ENCODE data around the gene CANT1. TPM values are rescaled to one million over a fixed set of nuclear protein-coding genes. Genes with fewer than 3 reads are reported as not detected.

The CANT1 gene
- total RNA-seq, 1 experiment from 2014 or later, result 33.0 TPM

- no peak overlapping the region for H3K4ac ChIP-seq (ENCODE audit: low read depth, low read length)
- Mint-ChIP-seq H3K9me3 (no peaks in the 10 kb centered on the region), H3K36me3 (ENCODE audit: insufficient read depth in 1 of 3, low read depth in 3 of 3) (no peaks in the 10 kb centered on the region), H3K27ac (no peak overlapping the region), H3K4me1 (no peaks in the 10 kb centered on the region), H3K27me3 (ENCODE audit: low read depth) (peaks cover 2% of the 10 kb centered on the region), H3K4me3 (no peak overlapping the region)
- H2AFZ ChIP-seq (ENCODE audit: low read length), result no peak overlapping the region
- H3K79me2 ChIP-seq (ENCODE audit: insufficient read depth, low read length), result no peaks in the 10 kb centered on the region
- H3K79me1 ChIP-seq (ENCODE audit: insufficient read depth, low read depth, low read length, poor library complexity, severe bottlenecking), result no peaks in the 10 kb centered on the region
- no peak overlapping the region for H3T11ph ChIP-seq (ENCODE audit: low read length)
- no peaks in the 10 kb centered on the region for H3K4me1 ChIP-seq (ENCODE audit: insufficient read depth, low read length)
- no peak overlapping the region for H3K56ac ChIP-seq (ENCODE audit: insufficient read length, low read depth, low read length)
- no CpG with 5 or more reads among the region's 19 CpGs for WGBS (ENCODE audit: extremely low coverage, insufficient read length, low lambda C conversion rate)
- no peak overlapping the region for H4K91ac ChIP-seq (ENCODE audit: insufficient read length, low read depth, low read length)
- no peak overlapping the region for H2BK5ac ChIP-seq (ENCODE audit: insufficient read length, low read length)
- TF ChIP-seq CTCF (conservative IDR thresholded peaks at IDR 0.05), result no peak
- no peak overlapping the region for H3K9ac ChIP-seq (ENCODE audit: extremely low read depth, insufficient read length, low read length)
- no peak overlapping the region for H2BK15ac ChIP-seq (ENCODE audit: low read depth, low read length)
- H4K5ac ChIP-seq (ENCODE audit: insufficient read length, low read depth, low read length), result no peak overlapping the region
- no peak overlapping the region for H4K8ac ChIP-seq (replicated peaks; ENCODE audit: insufficient read length, low read depth, low read length)
- no peak overlapping the region for H3K4me2 ChIP-seq (ENCODE audit: insufficient read depth, insufficient read length, low read length)
- no peak overlapping the region for H3K18ac ChIP-seq (ENCODE audit: insufficient read length, low read depth, low read length)
- no peak overlapping the region for H2BK20ac ChIP-seq (ENCODE audit: low read depth, low read length, poor library complexity, severe bottlenecking)
- no peaks in the 10 kb centered on the region for H3K9me3 ChIP-seq (ENCODE audit: control insufficient read depth, low read depth, low read length)
- no peak overlapping the region for H3K27ac ChIP-seq (ENCODE audit: insufficient read length, low read depth, low read length)
- no peaks in the 10 kb centered on the region for H3K23me2 ChIP-seq (ENCODE audit: insufficient read length, low read depth, low read length, poor library complexity, severe bottlenecking)
- no peak overlapping the region for H3K14ac ChIP-seq (ENCODE audit: insufficient read depth, low read length)
- no peak overlapping the region for H3K23ac ChIP-seq (ENCODE audit: insufficient read length, low read depth, low read length)
- H2BK120ac ChIP-seq (ENCODE audit: low read depth, low read length, poor library complexity, severe bottlenecking), result no peak overlapping the region
- peak; percentile 28 for DNase-seq
- no peak overlapping the region for H2AK5ac ChIP-seq (ENCODE audit: insufficient read length, low read length)
- H4K20me1 ChIP-seq (ENCODE audit: control insufficient read depth, insufficient read depth, insufficient read length), result no peaks in the 10 kb centered on the region
- no peak overlapping the region for H2BK12ac ChIP-seq (ENCODE audit: insufficient read length, low read depth, low read length)
- H3K27me3 ChIP-seq (ENCODE audit: insufficient read depth, low read length), result no peaks in the 10 kb centered on the region
These were observed 47.1 kb downstream of the CANT1 start for GRCh38 chr17:78962345-78962983.
